Ureter (tissue), 1 donor: ENCODE data around the gene PHF13. TPM values are rescaled to one million over a fixed set of nuclear protein-coding genes. Genes with fewer than 3 reads are reported as not detected.

Experiments
- DNase-seq: peaks from one replicate; pipeline ENCODE4 v3.0.0-alpha.2; 2020; ENCODE audit warnings: low spot score
- total RNA-seq: library from RNA; stranded (reverse); gene quantifications from one replicate; pipeline ENCODE4 v1.2.4, GENCODE V29; 2023
- donor health status: DM: yes; HTN: yes; CAD: no.

PHF13 gene
- total RNA-seq, 1 donor from 2014 or later: 10.9 TPM

DNA sequence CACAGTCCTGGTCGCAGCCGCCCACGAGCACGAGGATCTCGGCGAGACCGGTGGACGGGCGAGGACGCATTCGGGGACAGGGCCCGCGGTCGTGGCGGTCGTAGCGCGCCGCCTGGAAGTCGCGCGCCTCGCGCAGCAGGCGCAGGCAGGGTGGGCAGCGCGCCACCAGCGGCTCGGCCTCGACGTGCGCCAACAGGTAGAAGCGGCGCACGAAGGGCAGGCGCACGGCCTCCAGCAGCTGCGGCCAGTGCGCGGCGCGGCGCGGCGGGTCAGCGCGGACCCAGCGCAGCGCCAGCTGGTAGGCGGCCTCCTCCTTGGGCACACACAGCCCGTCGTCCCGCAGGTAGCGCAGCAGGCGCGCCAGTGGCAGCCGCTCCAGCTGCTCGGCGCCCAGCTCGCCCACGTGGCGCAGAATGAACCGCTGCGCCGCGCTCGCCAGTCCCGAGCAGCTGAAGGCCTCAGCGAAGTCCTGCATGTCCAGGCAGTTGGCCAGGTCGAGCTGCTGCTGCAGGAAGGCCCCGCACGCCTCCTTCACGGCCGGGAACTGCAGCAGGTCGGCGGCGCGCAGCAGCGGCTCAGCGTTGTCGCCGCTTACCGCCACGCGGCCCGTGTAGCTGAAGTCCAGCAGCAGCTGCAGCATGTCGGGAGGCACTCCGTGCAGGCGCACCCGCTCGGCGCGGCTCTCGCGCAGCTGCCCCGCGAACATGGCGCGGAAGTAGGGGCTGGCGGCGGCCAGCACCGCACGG is 11.4 kb upstream of the PHF13 start:
- no peak for DNase-seq

DNA sequence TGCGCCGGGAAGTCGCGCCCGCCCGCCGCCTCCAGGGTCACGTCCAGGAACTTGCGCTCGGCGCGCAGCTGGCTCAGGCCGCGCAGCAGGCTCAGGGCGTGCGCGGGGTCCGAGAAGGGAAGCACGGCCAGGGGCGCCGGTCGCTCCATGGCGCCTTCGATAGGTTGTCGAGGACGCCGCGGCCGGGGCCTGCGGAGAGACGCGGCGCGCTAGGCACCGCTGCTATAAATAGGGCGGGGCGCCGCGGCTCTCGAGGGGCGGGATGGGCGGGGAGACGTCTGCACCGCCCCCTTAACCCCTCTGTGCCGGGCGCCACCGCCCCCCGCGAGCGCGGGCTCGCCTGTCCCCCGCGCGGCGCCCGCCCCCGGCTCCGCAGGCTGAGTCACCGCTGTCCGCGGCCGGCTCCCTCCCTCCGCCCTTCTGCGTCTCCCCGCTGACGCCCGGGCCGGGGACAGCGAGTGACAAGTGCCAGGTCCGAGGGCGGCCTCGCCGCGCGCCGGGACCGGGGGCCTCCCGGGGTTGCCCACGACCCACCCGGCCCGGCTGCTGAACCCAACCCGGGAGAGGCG is 10.8 kb upstream of the PHF13 start, which contains the start of gene KLHL21:
Gene KLHL21 (minus strand): TSS at position 201 of the 569 bp plus-strand sequence. CDS start 52 bp downstream, at position 149.
- DNase-seq: peak; percentile 92

- no peak for DNase-seq
These were observed 10.2 kb upstream of the PHF13 start for GRCh38 chr1:6603238-6603914.

DNA sequence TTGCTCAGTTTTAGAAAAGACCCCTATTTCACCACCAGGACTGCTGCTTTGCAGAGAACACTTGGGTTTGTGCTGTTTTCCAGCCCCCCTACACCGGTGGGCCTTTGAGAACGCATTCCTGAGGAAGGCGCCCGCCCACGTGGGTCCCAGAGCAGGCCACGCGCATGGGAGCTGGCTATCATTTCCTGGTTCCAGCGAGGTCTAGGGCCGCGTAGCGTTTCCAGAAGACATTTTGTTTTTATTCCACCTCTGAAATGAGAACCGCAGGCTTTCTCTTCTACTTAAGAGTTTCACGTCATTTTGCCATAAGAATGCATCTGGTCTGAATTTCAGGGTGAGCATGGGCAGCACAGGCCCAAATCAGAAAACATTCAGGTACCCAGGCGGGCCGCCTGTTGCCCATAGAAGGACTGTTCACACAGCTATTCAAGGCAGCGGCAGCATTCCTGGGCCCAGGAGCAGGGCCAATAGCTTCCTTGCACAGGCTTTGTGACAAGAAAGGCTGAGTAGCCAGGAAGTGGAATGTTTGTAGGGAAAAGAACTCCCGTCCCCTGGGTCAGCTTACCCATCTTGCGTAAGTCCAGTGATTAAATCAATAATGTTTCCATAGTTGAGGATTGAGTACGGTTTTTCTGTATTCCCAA is 9.5 kb upstream of the PHF13 start:
- DNase-seq: peak; percentile 81

GRCh38 chr1:6612641-6613360 is 730 bp upstream of the PHF13 start:
- no peak for DNase-seq

DNA sequence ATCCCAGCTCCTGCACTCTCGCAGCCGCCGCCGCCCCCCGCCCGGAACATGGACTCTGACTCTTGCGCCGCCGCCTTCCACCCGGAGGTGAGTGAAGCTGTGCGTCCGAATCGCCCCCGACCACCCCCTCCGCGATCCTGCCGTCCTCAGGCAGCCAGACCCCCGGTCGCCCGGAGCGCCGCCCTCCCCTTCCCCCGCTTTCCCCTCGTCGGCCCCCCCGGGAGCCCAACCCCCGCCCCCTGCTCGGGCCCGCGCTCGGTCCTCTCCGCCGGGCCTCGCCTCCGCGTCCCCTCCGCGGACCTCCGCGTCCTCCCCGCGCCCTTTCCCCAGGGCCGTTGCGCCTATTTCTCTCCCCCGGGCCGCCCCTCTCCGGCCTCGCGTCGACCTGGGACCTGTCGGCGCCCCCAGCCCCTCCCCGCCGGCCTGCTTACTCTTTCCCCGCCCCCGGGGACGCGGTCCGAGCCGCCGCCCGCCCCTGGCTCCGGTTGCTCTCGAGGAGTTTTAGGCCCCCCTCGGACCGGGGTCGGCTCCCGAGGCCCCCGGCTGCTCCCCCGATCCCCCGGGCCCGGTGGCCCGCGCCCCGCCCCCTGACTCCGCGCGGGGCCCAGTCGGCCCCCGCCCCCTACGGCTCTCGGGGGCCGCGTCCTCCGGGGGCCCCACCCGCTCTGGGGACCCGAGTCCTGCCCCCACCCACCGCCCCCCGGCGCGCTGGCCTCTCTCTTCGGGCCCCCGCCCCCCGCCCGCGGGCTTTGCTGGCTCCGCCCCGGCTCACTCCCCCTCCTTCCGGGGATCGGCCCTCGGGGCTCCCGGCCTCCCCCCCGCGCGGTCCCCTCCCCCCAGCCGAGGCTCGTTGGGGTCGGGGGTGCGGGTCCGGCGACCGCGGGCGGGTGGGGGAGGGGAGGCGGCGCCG is 743 bp downstream of the PHF13 start:
- peak; percentile 71 for DNase-seq

GRCh38 chr1:6614929-6615785 is 1.6 kb downstream of the PHF13 start:
- no peak for DNase-seq

DNA sequence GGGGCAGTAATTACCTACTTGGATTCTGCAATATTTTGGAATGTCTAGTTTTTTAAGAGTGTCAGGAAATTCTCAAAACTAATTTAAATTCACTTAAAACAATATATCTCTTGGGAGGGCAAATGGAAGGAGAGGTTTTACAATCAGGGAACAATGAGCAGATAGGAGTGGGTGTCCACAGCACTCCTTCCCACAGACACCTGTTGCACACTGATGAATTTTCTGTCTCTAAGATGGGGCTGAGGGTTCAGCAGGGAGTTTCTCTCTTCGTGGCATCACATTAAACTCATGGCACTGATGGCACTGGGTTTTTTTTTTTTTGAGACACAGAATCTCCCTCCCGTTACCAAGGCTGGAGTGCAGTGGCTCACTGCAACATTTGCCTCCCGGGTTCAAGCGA is 5.5 kb downstream of the PHF13 start:
- no peak for DNase-seq

DNA sequence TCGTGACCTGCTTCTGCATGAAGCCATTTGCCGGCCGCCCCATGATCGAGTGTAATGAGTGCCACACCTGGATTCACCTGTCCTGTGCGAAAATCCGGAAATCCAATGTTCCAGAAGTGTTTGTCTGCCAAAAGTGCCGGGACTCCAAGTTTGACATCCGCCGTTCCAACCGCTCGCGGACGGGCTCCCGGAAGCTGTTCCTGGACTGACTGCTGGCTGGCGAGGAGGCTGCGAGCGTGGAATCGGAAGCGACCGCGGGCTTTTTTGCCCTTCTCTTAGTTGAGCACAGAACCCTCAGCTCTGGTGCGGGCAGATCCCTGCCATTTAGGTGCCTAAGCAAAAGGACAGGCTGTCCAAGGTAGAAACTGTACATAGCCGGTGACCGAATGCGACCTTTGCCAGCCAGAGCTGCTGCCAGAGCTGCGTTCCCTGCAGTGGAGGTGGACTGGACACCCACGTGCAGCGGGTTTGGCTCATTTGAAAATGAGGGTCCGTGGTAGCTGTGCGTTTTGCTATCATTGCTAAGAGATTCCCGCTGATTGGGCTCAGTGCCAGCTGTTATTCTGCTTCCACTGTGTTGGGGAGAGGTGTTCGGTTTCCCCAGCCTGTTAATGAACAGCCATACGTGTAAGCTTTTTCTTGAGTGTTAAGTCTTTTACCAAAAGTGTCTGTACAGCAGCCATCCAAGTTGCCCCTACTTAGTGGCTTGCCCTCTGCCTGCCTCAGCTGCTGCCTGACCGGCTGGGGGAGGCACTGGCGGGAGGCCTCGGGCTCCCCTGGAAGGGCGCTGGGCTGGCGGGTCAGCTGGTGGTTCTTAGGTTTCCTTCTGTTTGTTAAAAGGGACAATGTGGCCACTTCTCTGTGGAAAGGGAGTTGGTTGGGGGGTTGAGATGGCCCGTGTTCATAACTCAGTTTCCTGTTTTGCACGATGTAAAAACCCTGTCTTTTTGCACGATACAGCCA is 8.2 kb downstream of the PHF13 start:
- DNase-seq: no peak

DNA sequence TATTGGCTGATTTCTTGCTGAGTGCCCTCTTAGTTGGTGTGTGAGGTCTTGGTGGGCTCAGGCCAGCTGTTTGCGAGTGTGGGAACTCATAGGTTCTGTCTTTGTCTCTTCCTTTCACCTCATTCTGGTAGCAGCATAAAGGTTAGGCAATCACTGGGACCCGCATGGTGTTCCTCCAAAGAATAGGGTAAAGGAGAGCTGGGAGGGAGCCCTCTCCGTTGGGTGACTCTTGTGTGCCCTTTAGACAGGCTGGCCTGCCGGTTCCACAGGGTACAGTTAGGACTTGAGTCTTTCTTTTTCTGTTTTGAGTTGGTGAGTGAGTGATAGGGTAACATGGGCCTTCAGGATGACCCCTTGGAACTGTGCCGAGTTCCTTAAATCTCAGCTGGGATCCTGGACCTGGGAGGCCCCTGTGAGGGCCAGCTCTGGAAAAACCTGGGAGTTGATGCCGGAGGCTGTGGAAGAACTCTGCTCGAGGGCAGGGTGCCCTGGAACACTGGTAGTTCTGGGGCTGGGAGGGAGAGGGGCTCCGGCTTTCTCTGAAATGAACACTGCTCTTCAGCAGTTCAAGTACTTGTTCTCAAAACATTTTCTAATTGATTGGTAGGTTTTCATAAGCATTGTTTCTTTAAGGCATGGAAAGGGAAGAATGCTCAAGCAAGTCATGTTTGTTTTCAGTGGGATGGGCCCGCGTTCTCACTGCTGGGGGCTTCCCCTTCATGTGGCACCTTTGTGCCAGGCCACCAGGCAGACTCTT is 9.0 kb downstream of the PHF13 start:
- DNase-seq: no peak

DNA sequence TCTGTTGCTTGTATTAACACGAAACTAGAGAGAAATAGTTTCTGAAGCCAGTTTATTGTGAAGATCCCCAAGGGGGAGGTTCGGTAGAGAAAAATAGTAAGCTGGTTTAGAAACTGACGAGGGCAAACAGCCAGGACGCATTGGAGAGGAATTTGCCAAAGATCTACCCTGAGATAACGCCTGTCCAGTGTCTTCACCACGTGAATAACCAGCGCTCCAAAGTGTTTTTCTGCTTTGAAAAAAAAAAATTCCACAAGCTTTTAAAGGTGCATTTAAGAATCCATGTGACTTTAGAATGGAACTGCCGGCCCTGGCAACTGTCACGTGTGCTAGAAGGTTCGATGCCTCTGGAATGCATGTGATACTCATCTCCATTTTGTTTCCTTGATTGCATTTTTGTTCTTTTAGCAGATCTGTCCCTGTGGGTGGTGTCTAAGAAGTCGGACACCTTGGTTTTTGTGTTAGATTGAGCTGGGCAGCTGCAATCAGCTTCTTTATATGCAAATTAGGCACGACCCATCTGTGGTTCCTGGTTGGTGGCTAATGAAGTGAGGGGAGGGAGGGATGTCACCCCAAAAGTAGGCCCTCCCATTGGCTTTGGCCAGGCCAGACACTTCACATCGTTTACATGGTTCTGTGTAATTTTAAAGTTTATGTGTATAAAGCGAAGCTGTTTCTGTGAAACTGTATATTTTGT is 9.9 kb downstream of the PHF13 start:
- DNase-seq: no peak

- peak; percentile 89 for DNase-seq
These were observed 11.4 kb downstream of the PHF13 start, which contains the start of gene THAP3 for GRCh38 chr1:6624710-6625583. Gene THAP3 (plus strand): TSS chr1:6624868. CDS start chr1:6625219, 351 bp downstream.

GRCh38 chr1:6625584-6626149 is 12.1 kb downstream of the PHF13 start:
- DNase-seq: no peak

- DNase-seq: no peak
These were observed 13.5 kb downstream of the PHF13 start for GRCh38 chr1:6627031-6627430.

DNA sequence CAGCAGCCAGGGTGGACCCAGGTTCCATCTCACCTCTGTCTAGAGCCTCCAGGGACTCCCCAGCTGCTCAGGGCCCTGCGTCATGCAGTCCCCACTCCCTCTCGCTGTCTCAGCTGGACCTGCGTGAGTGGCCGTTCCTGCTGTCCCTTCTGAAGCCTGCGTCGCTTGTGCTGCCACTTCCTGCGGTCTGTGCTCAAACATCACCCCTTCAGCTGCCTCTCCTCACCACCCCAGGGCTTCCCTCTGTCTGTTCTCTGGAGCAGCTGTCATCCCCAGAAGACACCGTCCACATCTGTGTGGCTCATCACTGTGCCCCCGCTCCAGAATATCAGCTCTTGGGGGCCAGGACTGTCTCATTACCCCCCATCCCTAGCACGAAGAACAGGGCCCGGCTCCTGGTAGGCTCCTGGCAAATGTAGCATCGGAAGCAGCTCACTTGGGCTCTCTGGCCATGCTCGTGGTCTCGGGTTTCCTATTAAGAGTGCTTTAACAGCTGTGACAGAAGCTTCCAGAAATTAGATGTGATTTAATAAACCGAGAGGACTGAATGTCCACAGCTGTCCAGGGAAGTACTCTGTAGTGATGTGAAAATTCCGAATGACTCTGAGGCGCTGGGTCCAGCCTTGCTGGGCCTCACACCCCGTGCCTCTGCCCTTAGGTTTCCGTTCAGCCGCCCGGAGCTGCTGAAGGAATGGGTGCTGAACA is 14.5 kb downstream of the PHF13 start:
- DNase-seq: no peak
